Liver (tissue), 3 donors: ENCODE data around the gene MYO18B.

Experiments
- EGR1 ChIP-seq, 2 donors: IDR thresholded peaks; 2 replicates each; pipeline ENCODE4 v1.6.1; 2016 to 2018; ENCODE audit warnings: antibody characterized with exemption in 2 of 2, low read depth in 2 of 2
- FOXA1 ChIP-seq: IDR thresholded peaks from 2 replicates; pipeline ENCODE4 v1.6.1; 2016; ENCODE audit warnings: antibody characterized with exemption
- HNF4A ChIP-seq, 2 donors: conservative IDR thresholded peaks; 2 replicates each; pipeline ENCODE4 v1.6.1; 2016; ENCODE audit warnings: antibody characterized with exemption in 2 of 2, mild to moderate bottlenecking in 2 of 2
- JUND ChIP-seq, 2 donors: IDR thresholded peaks; 2 replicates each; pipeline ENCODE4 v1.6.1; 2016; ENCODE audit warnings: antibody characterized with exemption in 2 of 2
- SP1 ChIP-seq: IDR thresholded peaks from 2 replicates; pipeline ENCODE4 v1.6.1; 2018; ENCODE audit warnings: antibody characterized with exemption, mild to moderate bottlenecking
- TF ChIP-seq, protein P1 (sequence below): fragments of 150-350 bp; IDR thresholded peaks from 2 replicates; pipeline ENCODE4 v1.5.1; 2017; ENCODE audit warnings: improper control_type of control experiment, low read depth, low read length; ENCODE audit not compliant: missing input control
- TF ChIP-seq, protein P2 (sequence below): IDR thresholded peaks from 2 replicates; pipeline ENCODE4 v1.6.1; 2016; ENCODE audit warnings: antibody characterized with exemption
- TF ChIP-seq, protein P3 (sequence below): IDR thresholded peaks from 2 replicates; pipeline ENCODE4 v1.6.1; 2016; ENCODE audit warnings: antibody characterized with exemption, mild to moderate bottlenecking
- donor health status: healthy.
- donor health status: healthy.

DNA sequence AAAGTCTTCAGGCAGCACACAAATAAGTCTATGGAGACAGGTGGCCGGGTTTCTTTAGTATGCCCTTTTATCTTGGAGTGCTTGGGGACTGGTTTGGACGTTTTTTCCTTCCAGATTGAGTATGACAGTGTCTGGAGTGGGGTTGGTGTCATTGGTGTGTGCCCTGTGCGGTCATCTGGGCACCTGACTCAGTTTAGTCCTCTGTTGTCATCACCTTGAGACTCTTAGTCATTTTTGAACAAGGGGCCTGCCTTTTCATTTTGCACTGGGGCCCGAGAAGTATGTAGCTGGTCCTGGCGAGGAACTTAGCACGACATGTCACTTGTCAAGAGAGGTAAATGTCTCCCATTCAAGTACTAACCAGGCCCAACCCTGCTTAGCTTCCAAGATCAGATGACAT lies 27.2 kb upstream of the MYO18B start:
- no peak for TF ChIP-seq JUND (IDR thresholded peaks at IDR 0.05)
- no peak for TF ChIP-seq EGR1 (IDR thresholded peaks at IDR 0.05; ENCODE audit: low read depth in 2 of 2)
- TF ChIP-seq, protein P1, sequence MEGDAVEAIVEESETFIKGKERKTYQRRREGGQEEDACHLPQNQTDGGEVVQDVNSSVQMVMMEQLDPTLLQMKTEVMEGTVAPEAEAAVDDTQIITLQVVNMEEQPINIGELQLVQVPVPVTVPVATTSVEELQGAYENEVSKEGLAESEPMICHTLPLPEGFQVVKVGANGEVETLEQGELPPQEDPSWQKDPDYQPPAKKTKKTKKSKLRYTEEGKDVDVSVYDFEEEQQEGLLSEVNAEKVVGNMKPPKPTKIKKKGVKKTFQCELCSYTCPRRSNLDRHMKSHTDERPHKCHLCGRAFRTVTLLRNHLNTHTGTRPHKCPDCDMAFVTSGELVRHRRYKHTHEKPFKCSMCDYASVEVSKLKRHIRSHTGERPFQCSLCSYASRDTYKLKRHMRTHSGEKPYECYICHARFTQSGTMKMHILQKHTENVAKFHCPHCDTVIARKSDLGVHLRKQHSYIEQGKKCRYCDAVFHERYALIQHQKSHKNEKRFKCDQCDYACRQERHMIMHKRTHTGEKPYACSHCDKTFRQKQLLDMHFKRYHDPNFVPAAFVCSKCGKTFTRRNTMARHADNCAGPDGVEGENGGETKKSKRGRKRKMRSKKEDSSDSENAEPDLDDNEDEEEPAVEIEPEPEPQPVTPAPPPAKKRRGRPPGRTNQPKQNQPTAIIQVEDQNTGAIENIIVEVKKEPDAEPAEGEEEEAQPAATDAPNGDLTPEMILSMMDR, result no peak
- TF ChIP-seq, protein P2, sequence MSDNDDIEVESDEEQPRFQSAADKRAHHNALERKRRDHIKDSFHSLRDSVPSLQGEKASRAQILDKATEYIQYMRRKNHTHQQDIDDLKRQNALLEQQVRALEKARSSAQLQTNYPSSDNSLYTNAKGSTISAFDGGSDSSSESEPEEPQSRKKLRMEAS, result no peak
- no peak for TF ChIP-seq FOXA1
- TF ChIP-seq, protein P3, sequence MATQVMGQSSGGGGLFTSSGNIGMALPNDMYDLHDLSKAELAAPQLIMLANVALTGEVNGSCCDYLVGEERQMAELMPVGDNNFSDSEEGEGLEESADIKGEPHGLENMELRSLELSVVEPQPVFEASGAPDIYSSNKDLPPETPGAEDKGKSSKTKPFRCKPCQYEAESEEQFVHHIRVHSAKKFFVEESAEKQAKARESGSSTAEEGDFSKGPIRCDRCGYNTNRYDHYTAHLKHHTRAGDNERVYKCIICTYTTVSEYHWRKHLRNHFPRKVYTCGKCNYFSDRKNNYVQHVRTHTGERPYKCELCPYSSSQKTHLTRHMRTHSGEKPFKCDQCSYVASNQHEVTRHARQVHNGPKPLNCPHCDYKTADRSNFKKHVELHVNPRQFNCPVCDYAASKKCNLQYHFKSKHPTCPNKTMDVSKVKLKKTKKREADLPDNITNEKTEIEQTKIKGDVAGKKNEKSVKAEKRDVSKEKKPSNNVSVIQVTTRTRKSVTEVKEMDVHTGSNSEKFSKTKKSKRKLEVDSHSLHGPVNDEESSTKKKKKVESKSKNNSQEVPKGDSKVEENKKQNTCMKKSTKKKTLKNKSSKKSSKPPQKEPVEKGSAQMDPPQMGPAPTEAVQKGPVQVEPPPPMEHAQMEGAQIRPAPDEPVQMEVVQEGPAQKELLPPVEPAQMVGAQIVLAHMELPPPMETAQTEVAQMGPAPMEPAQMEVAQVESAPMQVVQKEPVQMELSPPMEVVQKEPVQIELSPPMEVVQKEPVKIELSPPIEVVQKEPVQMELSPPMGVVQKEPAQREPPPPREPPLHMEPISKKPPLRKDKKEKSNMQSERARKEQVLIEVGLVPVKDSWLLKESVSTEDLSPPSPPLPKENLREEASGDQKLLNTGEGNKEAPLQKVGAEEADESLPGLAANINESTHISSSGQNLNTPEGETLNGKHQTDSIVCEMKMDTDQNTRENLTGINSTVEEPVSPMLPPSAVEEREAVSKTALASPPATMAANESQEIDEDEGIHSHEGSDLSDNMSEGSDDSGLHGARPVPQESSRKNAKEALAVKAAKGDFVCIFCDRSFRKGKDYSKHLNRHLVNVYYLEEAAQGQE, result no peak
- TF ChIP-seq SP1, result no peak
- no peak for TF ChIP-seq HNF4A (conservative IDR thresholded peaks at IDR 0.05)
